Spinal cord (tissue), 10 donors: Measurements from ENCODE around the gene AUTS2. TPM values are rescaled to one million over a fixed set of nuclear protein-coding genes. Genes with fewer than 3 reads are reported as not detected.

Experiments used
- DNase-seq, 6 donors: peaks; one replicate each; pipeline versions ENCODE4 v3.0.0 to v3.0.0-alpha.2; 2013 to 2015; ENCODE audit warnings: low spot score in 6 of 6, low read depth in 4 of 6
- H3K27ac ChIP-seq: one replicate; pipeline ENCODE4 v1.5.1; 2013; ENCODE audit warnings: low read depth, low read length, control low read depth
- H3K27me3 ChIP-seq: one replicate; pipeline ENCODE4 v1.6.1; 2013; ENCODE audit warnings: low read length; ENCODE audit not compliant: control insufficient read depth, insufficient read depth
- H3K36me3 ChIP-seq: one replicate; pipeline ENCODE4 v1.6.1; 2013; ENCODE audit warnings: low read length; ENCODE audit not compliant: control insufficient read depth, insufficient read depth
- H3K4me1 ChIP-seq: one replicate; pipeline ENCODE4 v1.6.1; 2013; ENCODE audit warnings: low read length; ENCODE audit not compliant: control insufficient read depth, insufficient read depth
- H3K4me3 ChIP-seq: one replicate; pipeline ENCODE4 v1.5.1; 2013; ENCODE audit warnings: low read depth, low read length, control low read depth
- H3K9me3 ChIP-seq: one replicate; pipeline ENCODE4 v1.6.1; 2013; ENCODE audit warnings: low read length; ENCODE audit not compliant: control insufficient read depth, insufficient read depth
- WGBS: methylation state at CpG from one replicate; pipeline ENCODE4 v1.1.5; 2013; ENCODE audit warnings: missing lambda C conversion rate; ENCODE audit not compliant: insufficient coverage; 5-methylcytosine and 5-hydroxymethylcytosine counted together
- polyA plus RNA-seq, 2 donors: library from polyadenylated mRNA; unstranded; fragments of 120-200 nt; gene quantifications; one replicate each; pipeline ENCODE4 v1.2.1, GENCODE V29; 2013; ENCODE audit not compliant: insufficient read length in 2 of 2
- total RNA-seq, 2 donors: library from RNA; depleted of rRNA in 1 of 2; stranded (reverse); fragments of 120-200 nt in 1 of 2; fragments of >200 nt in 1 of 2; gene quantifications; one replicate each; pipeline versions ENCODE4 v1.2.3 to v1.2.4, GENCODE V29; 2013 to 2014
- donor health status: healthy.

Gene AUTS2
- total and polyA plus RNA-seq, 4 donors, result 56.2 to 214 (median 135) TPM

GRCh38 chr7:70597066-70597465 is 998.8 kb downstream of the AUTS2 start:
- Histone ChIP-seq H3K4me3 (no peak overlapping the region), H3K4me1 (peaks cover 19% of the 10 kb centered on the region), H3K9me3 (peaks cover 3% of the 10 kb centered on the region), H3K36me3 (no peaks in the 10 kb centered on the region), H3K27me3 (peaks cover 9% of the 10 kb centered on the region), H3K27ac (no peak overlapping the region)
- peak in 1 of 6 donors; percentile 83 for DNase-seq
- WGBS, result 41% methylated on average over 5 of the region's 5 CpGs

- no CpG with 5 or more reads among the region's 2 CpGs for WGBS
- peaks cover 3% of the 10 kb centered on the region for H3K9me3 ChIP-seq
- no peak for DNase-seq
- H3K4me1 ChIP-seq, result peaks cover 19% of the 10 kb centered on the region
- H3K27me3 ChIP-seq, result peaks cover 9% of the 10 kb centered on the region
- no peak overlapping the region for H3K4me3 ChIP-seq
- no peak overlapping the region for H3K27ac ChIP-seq
- H3K36me3 ChIP-seq, result no peaks in the 10 kb centered on the region
Observed at GRCh38 chr7:70598976-70599375, 1000.7 kb downstream of the AUTS2 start.

- Histone ChIP-seq H3K27me3 (peaks cover 9% of the 10 kb centered on the region), H3K4me1 (peaks cover 18% of the 10 kb centered on the region), H3K36me3 (no peaks in the 10 kb centered on the region), H3K27ac (no peak overlapping the region), H3K9me3 (peaks cover 3% of the 10 kb centered on the region), H3K4me3 (no peak overlapping the region)
- no peak for DNase-seq
- WGBS, result 70% methylated on average over 3 of the region's 5 CpGs
Observed at GRCh38 chr7:70599446-70600190, 1001.3 kb downstream of the AUTS2 start.

- Histone ChIP-seq H3K4me3 (no peak overlapping the region), H3K27ac (no peak overlapping the region), H3K4me1 (peaks cover 5% of the 10 kb centered on the region), H3K36me3 (no peaks in the 10 kb centered on the region), H3K9me3 (peaks cover 3% of the 10 kb centered on the region), H3K27me3 (peaks cover 5% of the 10 kb centered on the region)
- no CpG with 5 or more reads among the region's 1 CpG for WGBS
- DNase-seq, result no peak
Observed at GRCh38 chr7:70600993-70601392, 1002.7 kb downstream of the AUTS2 start.

GRCh38 chr7:70602117-70602516 is 1003.8 kb downstream of the AUTS2 start:
- Histone ChIP-seq H3K4me1 (no peaks in the 10 kb centered on the region), H3K4me3 (no peak overlapping the region), H3K27ac (no peak overlapping the region), H3K36me3 (no peaks in the 10 kb centered on the region), H3K9me3 (peaks cover 3% of the 10 kb centered on the region), H3K27me3 (no peaks in the 10 kb centered on the region)
- no peak for DNase-seq
- WGBS, result 92% methylated on average over 3 of the region's 4 CpGs

GRCh38 chr7:70607281-70607680 is 1009.0 kb downstream of the AUTS2 start:
- H3K27me3 ChIP-seq, result no peaks in the 10 kb centered on the region
- no peaks in the 10 kb centered on the region for H3K36me3 ChIP-seq
- H3K27ac ChIP-seq, result no peak overlapping the region
- no peaks in the 10 kb centered on the region for H3K4me1 ChIP-seq
- no peaks in the 10 kb centered on the region for H3K9me3 ChIP-seq
- no peak for DNase-seq
- H3K4me3 ChIP-seq, result no peak overlapping the region
- 87% methylated on average over 4 of the region's 7 CpGs for WGBS

GRCh38 chr7:70607759-70608158 is 1009.5 kb downstream of the AUTS2 start:
- no peaks in the 10 kb centered on the region for H3K9me3 ChIP-seq
- no peak overlapping the region for H3K4me3 ChIP-seq
- H3K36me3 ChIP-seq, result no peaks in the 10 kb centered on the region
- no peak for DNase-seq
- H3K27ac ChIP-seq, result no peak overlapping the region
- H3K27me3 ChIP-seq, result no peaks in the 10 kb centered on the region
- peaks cover 5% of the 10 kb centered on the region for H3K4me1 ChIP-seq
- WGBS, result no CpG with 5 or more reads among the region's 1 CpG

GRCh38 chr7:70608229-70608628 is 1010.0 kb downstream of the AUTS2 start:
- H3K4me3 ChIP-seq, result no peak overlapping the region
- WGBS, result no CpG with 5 or more reads among the region's 3 CpGs
- H3K4me1 ChIP-seq, result peaks cover 6% of the 10 kb centered on the region
- no peaks in the 10 kb centered on the region for H3K9me3 ChIP-seq
- no peaks in the 10 kb centered on the region for H3K27me3 ChIP-seq
- no peaks in the 10 kb centered on the region for H3K36me3 ChIP-seq
- no peak for DNase-seq
- no peak overlapping the region for H3K27ac ChIP-seq

- 61% methylated on average over 5 of the region's 5 CpGs for WGBS
- Histone ChIP-seq H3K4me1 (peaks cover 23% of the 10 kb centered on the region), H3K27me3 (no peaks in the 10 kb centered on the region), H3K4me3 (no peak overlapping the region), H3K36me3 (no peaks in the 10 kb centered on the region), H3K9me3 (no peaks in the 10 kb centered on the region), H3K27ac (no peak overlapping the region)
- DNase-seq, result peak in 2 of 6 donors; percentile 69 to 81
Observed at GRCh38 chr7:70612811-70613210, 1014.5 kb downstream of the AUTS2 start.
